HUES48 (cell line): ENCODE results near the gene RXRA.

Source experiments
- H3K27ac ChIP-seq: one replicate; pipeline ENCODE4 v1.7.0; 2013; ENCODE audit warnings: low read depth, low read length, inconsistent platforms
- H3K27me3 ChIP-seq: 2 replicates; pipeline ENCODE4 v1.6.1; 2013; ENCODE audit warnings: mild to moderate bottlenecking, low read length; ENCODE audit not compliant: control insufficient read depth, insufficient read depth
- H3K36me3 ChIP-seq: 2 replicates; pipeline ENCODE4 v1.6.1; 2013; ENCODE audit warnings: low read length; ENCODE audit not compliant: control insufficient read depth, insufficient read depth
- H3K4me1 ChIP-seq: 2 replicates; pipeline ENCODE4 v1.6.1; 2013; ENCODE audit warnings: mild to moderate bottlenecking, low read length; ENCODE audit not compliant: control insufficient read depth, insufficient read depth
- H3K4me3 ChIP-seq: 2 replicates; pipeline ENCODE4 v1.5.1; 2013; ENCODE audit warnings: mild to moderate bottlenecking, low read depth, low read length
- H3K9ac ChIP-seq: 2 replicates; pipeline ENCODE4 v1.6.1; 2013; ENCODE audit warnings: mild to moderate bottlenecking, low read depth, low read length, moderate library complexity
- H3K9me3 ChIP-seq: 2 replicates; pipeline ENCODE4 v1.6.1; 2013; ENCODE audit warnings: low read length; ENCODE audit not compliant: control insufficient read depth, insufficient read depth

Gene RXRA

GRCh38 chr9:134381671-134382516 lies 55.6 kb downstream of the RXRA start:
- H3K4me1 ChIP-seq: peaks cover 3% of the 10 kb centered on the region; the same call in 1 of the 2 replicates
- H3K27ac ChIP-seq: no peak overlapping the region
- H3K36me3 ChIP-seq: no peaks in the 10 kb centered on the region
- H3K27me3 ChIP-seq: no peaks in the 10 kb centered on the region
- H3K9me3 ChIP-seq: no peaks in the 10 kb centered on the region
- H3K9ac ChIP-seq: no peak overlapping the region
- no peak overlapping the region for H3K4me3 ChIP-seq

DNA sequence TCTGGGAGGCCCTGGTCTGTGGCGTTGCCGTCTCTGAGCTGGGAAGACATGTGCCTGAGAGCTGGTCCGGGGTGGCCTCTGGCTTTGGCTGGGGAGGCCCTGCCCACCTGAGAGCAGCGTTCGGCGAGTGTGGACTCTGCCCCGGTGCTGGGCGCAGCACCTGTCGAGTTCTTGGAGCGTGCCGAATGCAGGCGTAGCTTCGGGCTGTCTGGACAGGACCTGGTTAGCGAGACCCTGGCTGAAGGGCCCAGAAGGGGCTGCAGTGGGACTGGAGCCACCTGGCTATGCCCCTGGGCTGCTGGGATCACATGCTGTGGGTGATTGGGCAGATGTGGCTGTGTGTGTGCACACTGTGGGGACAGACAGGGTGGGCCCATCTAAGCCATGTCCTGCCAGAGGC lies 56.5 kb downstream of the RXRA start:
- Histone ChIP-seq H3K4me1 (peaks cover 3% of the 10 kb centered on the region; the same call in 1 of the 2 replicates), H3K4me3 (no peak overlapping the region), H3K9ac (no peak overlapping the region), H3K9me3 (no peaks in the 10 kb centered on the region), H3K36me3 (no peaks in the 10 kb centered on the region), H3K27ac (no peak overlapping the region), H3K27me3 (no peaks in the 10 kb centered on the region)

DNA sequence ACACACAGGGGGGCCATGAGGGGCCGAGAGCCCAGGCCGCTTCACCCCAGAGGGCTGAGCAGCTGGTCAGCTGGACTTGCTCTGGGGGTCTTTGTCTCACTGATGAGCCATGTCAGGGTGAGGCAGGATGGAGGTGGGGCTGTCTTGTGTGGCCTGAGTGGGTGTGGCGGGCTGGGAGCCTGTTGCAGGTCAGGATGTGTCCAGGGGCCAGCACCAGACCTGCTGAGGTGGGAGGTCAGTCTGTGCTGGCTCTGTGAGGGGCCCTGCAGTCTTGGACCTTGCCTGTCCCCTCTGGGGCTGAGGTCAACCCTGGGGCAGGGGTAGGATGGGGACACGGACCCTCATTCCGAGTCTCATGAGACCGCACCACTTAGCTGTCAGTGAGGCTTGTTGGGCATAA lies 56.9 kb downstream of the RXRA start:
- no peaks in the 10 kb centered on the region for H3K36me3 ChIP-seq
- H3K9me3 ChIP-seq: no peaks in the 10 kb centered on the region
- H3K27ac ChIP-seq: no peak overlapping the region
- H3K27me3 ChIP-seq: no peaks in the 10 kb centered on the region
- H3K4me3 ChIP-seq: no peak overlapping the region
- H3K4me1 ChIP-seq: peaks cover 3% of the 10 kb centered on the region; the same call in 1 of the 2 replicates
- no peak overlapping the region for H3K9ac ChIP-seq

DNA sequence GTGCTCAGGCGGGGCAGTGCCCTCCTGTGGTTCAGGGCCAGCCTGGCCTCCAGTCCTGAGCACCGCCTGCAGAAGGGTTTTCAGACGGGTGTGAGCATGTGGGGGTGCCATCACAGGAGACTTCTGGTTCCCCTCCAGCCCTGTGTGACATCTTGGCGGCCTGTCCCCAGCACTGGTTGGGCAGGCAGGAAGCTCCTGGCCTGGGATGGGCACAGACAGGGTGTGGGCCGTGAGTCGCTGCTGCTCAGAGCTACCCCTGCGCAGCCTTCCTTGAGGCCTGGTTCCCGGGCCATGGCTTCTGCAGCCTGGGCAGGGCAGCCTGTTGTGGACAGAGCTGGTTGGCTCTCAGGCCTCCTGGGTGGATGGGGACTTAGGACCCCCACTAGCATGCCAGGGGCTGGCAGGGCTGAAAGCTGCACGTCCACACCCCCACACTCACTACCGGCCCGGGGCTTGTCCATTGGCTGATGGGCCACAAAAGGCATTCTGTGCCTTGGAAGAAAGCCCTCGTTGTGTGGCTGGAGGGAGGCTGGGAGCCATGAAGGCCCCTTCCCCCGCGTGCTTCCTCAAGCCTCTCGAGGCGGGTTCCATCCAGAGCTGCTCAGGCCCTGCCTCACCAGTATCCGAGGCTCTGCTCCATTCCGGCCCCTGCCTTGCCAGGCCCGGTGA lies 58.7 kb downstream of the RXRA start:
- H3K9me3 ChIP-seq: no peaks in the 10 kb centered on the region
- no peak overlapping the region for H3K27ac ChIP-seq
- no peak overlapping the region for H3K4me3 ChIP-seq
- no peaks in the 10 kb centered on the region for H3K27me3 ChIP-seq
- no peaks in the 10 kb centered on the region for H3K36me3 ChIP-seq
- no peak overlapping the region for H3K9ac ChIP-seq
- no peaks in the 10 kb centered on the region; the same call in 1 of the 2 replicates for H3K4me1 ChIP-seq

DNA sequence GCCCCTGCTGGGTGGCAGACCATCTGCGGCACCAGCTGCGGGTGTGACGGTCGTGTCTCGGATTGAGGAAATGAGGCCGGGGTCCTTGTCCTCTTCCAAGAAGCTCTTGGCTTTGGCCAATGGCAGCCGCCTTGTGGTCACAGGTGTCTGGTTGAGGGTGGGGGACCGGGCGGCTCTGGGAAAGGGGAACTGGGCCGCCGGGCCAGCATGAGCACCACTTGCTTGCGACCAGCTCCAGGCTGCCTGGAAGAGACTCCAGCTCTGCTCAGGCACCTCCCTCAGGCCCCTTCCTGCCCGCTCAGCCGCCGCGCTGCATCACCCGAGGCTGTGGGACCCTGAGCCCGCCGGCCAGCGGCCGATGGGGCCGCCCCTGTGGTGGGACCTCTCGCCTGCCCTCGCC lies 59.7 kb downstream of the RXRA start:
- H3K9me3 ChIP-seq: no peaks in the 10 kb centered on the region
- no peak overlapping the region for H3K9ac ChIP-seq
- H3K27me3 ChIP-seq: no peaks in the 10 kb centered on the region
- no peaks in the 10 kb centered on the region; the same call in 1 of the 2 replicates for H3K4me1 ChIP-seq
- H3K36me3 ChIP-seq: no peaks in the 10 kb centered on the region
- H3K4me3 ChIP-seq: no peak overlapping the region
- H3K27ac ChIP-seq: no peak overlapping the region

DNA sequence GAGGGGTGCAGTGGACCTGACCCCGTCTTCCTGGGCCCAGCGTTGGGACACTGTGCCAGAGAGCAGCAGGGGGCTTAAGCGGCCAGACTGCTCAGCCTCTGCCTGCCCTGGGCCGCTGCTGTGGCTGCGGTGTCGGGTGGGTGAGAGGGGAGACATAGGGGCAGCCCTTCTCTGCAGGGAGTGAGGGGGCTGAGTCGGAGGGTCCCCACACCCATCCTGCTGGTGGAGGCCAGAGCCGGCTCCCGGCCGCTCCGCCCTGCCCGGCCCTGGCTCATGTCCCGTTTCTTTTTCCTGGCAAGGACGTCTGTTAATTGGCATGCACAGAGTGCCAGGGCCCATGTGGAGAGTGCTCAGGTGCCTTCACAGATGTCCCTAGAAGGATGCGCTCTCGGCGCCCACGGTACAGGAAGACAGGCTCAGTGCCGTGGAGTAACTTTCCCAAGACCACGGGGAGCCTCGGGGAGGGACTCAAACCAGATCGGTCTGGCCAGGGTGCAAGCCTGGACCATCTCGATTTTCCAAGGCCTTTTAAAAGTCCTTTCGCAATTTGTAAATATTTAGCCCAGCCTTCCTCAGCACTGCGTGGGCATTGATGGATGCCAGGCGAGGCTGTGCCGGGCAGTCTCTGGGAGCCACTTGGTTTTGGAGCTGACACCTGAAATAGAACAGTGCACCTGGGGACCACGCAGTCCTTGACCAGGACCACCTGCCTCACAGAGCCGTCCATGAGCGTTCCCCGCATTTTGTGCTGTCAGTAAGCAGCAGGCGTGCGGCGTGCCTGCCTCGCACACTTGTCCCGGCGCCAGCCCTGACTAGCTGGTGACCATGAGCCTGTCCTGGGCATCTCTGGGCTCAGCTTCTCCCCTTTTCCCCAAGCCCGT lies 60.9 kb downstream of the RXRA start:
- Histone ChIP-seq H3K27me3 (no peaks in the 10 kb centered on the region), H3K36me3 (no peaks in the 10 kb centered on the region), H3K4me1 (no peaks in the 10 kb centered on the region), H3K9ac (no peak overlapping the region), H3K27ac (no peak overlapping the region), H3K9me3 (no peaks in the 10 kb centered on the region), H3K4me3 (no peak overlapping the region)

DNA sequence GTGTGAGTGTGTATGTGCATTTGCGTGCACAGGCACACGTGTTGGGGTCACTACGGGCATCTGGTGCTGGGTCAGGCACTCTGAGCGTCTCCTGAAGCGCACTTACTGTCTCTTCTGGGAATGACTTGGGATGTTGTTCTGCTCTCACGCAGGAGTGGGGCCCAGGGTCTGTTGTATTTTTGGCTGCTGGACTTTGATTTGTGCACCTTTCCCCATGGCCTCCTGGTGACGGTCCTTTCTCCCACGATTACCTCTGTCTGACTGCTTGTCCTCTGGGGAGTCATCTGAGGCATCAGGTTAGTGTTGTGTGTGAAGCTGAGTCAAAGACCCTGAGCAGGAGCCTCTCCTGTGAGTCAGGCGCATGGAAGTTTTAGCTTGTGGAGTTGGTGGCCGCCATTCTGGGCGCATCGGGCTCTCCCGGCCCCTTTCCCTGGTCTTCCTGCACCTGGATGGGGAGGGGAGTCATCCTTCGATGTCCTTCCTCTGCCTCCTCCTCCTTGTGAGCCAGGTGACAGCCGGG lies 62.1 kb downstream of the RXRA start:
- H3K36me3 ChIP-seq: no peaks in the 10 kb centered on the region
- H3K4me1 ChIP-seq: no peaks in the 10 kb centered on the region
- no peaks in the 10 kb centered on the region for H3K9me3 ChIP-seq
- no peak overlapping the region for H3K4me3 ChIP-seq
- no peak overlapping the region for H3K27ac ChIP-seq
- H3K9ac ChIP-seq: no peak overlapping the region
- no peaks in the 10 kb centered on the region for H3K27me3 ChIP-seq

DNA sequence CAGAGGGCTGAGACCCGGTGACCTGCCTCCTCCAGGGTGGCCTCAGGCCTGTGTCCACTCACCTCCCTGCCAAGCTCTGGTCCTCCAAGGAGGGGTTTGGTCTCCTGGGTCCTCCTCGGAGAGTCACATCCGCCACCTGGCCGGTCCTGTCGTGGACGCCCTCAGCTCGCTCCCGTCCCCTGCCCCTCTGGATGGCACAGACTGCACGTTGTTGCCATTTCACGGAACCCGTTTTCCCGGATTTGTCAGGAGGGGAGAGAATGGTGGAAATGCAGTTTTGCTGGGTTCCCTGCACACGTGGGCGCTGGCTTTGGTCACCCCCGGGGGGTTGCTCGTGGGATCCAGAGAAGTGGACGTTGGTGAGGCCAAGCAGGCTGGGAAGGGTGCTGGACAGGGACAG lies 62.7 kb downstream of the RXRA start:
- Histone ChIP-seq H3K9ac (no peak overlapping the region), H3K4me3 (no peak overlapping the region), H3K4me1 (no peaks in the 10 kb centered on the region), H3K27ac (no peak overlapping the region), H3K9me3 (no peaks in the 10 kb centered on the region), H3K27me3 (no peaks in the 10 kb centered on the region), H3K36me3 (no peaks in the 10 kb centered on the region)

GRCh38 chr9:134389642-134390041 lies 63.4 kb downstream of the RXRA start:
- H3K4me1 ChIP-seq: no peaks in the 10 kb centered on the region

DNA sequence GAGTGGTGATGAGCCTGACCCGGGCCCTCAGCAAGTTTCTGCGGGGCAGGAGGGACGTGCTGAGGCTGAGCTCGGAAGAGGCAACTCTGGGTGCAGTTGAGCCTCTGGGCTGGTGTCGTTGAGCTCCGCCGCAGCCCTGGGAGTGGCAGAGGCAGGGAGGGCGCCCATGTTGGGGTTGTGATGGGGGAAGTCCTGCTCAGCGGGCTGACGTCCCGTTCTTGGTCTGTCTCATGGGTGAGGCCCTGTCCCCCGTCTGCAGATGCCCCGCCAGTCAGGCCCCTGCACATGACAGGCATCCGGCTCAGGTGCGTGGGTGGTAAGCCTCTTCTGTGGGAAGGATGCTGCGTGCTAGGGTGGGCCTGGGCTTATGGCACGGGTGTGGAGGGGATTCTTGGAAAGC lies 64.3 kb downstream of the RXRA start:
- no peaks in the 10 kb centered on the region for H3K4me1 ChIP-seq
- H3K27me3 ChIP-seq: no peaks in the 10 kb centered on the region
- no peaks in the 10 kb centered on the region for H3K9me3 ChIP-seq
- H3K9ac ChIP-seq: no peak overlapping the region
- H3K4me3 ChIP-seq: no peak overlapping the region
- H3K27ac ChIP-seq: no peak overlapping the region
- no peaks in the 10 kb centered on the region for H3K36me3 ChIP-seq

More at GRCh38 chr9:134389642-134390041, 63.4 kb downstream of the RXRA start:
- H3K36me3 ChIP-seq: no peaks in the 10 kb centered on the region
- no peak overlapping the region for H3K4me3 ChIP-seq
- H3K27me3 ChIP-seq: no peaks in the 10 kb centered on the region
- no peak overlapping the region for H3K9ac ChIP-seq
- no peak overlapping the region for H3K27ac ChIP-seq
- H3K9me3 ChIP-seq: no peaks in the 10 kb centered on the region
